Measurements from ENCODE around the gene DDR2. TPM values are rescaled to one million over a fixed set of nuclear protein-coding genes. Genes with fewer than 3 reads are reported as not detected.

DDR2 gene
- total RNA-seq, 1 donor from 2014 or later: 54.4 TPM

- Mint-ChIP-seq H3K4me1 (ENCODE audit: unreplicated experiment) (peaks cover 22% of the 10 kb centered on the region), H3K27ac (no peak overlapping the region), H3K4me3 (no peak overlapping the region), H3K9me3 (no peaks in the 10 kb centered on the region), H3K27me3 (no peaks in the 10 kb centered on the region), H3K36me3 (peaks cover 6% of the 10 kb centered on the region)
- no peak for DNase-seq (ENCODE audit: extremely low spot score, unreplicated experiment)
- no peak for TF ChIP-seq CTCF (conservative IDR thresholded peaks at IDR 0.05)
Observed at GRCh38 chr1:162671664-162672410, 39.6 kb downstream of the DDR2 start.

- no peak for TF ChIP-seq CTCF (conservative IDR thresholded peaks at IDR 0.05)
- Mint-ChIP-seq H3K4me1 (ENCODE audit: unreplicated experiment) (peaks cover 13% of the 10 kb centered on the region), H3K9me3 (no peaks in the 10 kb centered on the region), H3K4me3 (no peak overlapping the region), H3K27ac (no peak overlapping the region), H3K36me3 (peaks cover 4% of the 10 kb centered on the region), H3K27me3 (no peaks in the 10 kb centered on the region)
- DNase-seq (ENCODE audit: extremely low spot score, unreplicated experiment): no peak
Observed at GRCh38 chr1:162672622-162673260, 40.5 kb downstream of the DDR2 start.

GRCh38 chr1:162674034-162674608 is 41.9 kb downstream of the DDR2 start:
- H3K27me3 Mint-ChIP-seq: no peaks in the 10 kb centered on the region
- TF ChIP-seq CTCF (conservative IDR thresholded peaks at IDR 0.05): no peak
- H3K4me1 Mint-ChIP-seq (ENCODE audit: unreplicated experiment): peaks cover 13% of the 10 kb centered on the region
- DNase-seq (ENCODE audit: extremely low spot score, unreplicated experiment): no peak
- H3K36me3 Mint-ChIP-seq: peaks cover 10% of the 10 kb centered on the region
- H3K27ac Mint-ChIP-seq: no peak overlapping the region
- no peak overlapping the region for H3K4me3 Mint-ChIP-seq
- peaks cover 4% of the 10 kb centered on the region for H3K9me3 Mint-ChIP-seq

- Mint-ChIP-seq H3K4me3 (no peak overlapping the region), H3K36me3 (peaks cover 10% of the 10 kb centered on the region), H3K27me3 (no peaks in the 10 kb centered on the region), H3K4me1 (ENCODE audit: unreplicated experiment) (peaks cover 20% of the 10 kb centered on the region), H3K27ac (no peak overlapping the region), H3K9me3 (peaks cover 13% of the 10 kb centered on the region)
- DNase-seq (ENCODE audit: extremely low spot score, unreplicated experiment): no peak
- TF ChIP-seq CTCF (conservative IDR thresholded peaks at IDR 0.05): no peak
Observed at GRCh38 chr1:162676087-162676486, 43.8 kb downstream of the DDR2 start.

GRCh38 chr1:162676750-162677149 is 44.5 kb downstream of the DDR2 start:
- TF ChIP-seq CTCF (conservative IDR thresholded peaks at IDR 0.05): no peak
- Mint-ChIP-seq H3K4me1 (ENCODE audit: unreplicated experiment) (peaks cover 23% of the 10 kb centered on the region), H3K36me3 (peaks cover 7% of the 10 kb centered on the region), H3K4me3 (no peak overlapping the region), H3K9me3 (peaks cover 13% of the 10 kb centered on the region), H3K27me3 (no peaks in the 10 kb centered on the region), H3K27ac (no peak overlapping the region)
- DNase-seq (ENCODE audit: extremely low spot score, unreplicated experiment): no peak
